GM23338 (cell line): ENCODE data around the gene ATG4A. TPM values are rescaled to one million over a fixed set of nuclear protein-coding genes. Genes with fewer than 3 reads are reported as not detected.

ENCODE experiments used
- ATAC-seq: fragments of 200-7000 bp; cut with Tn5 transposase; 3 replicates; pipeline ENCODE4 v1.9.1; 2020
- DNase-seq: peaks from one replicate; pipeline ENCODE4 v3.0.0-alpha.2; 2015; ENCODE audit warnings: low spot score
- H2AFZ ChIP-seq: fragments of 200-600 bp; sonication (generic); 2 replicates; pipeline ENCODE4 v1.8.0; 2016; ENCODE audit warnings: antibody characterized with exemption, mild to moderate bottlenecking, moderate library complexity
- H3F3A ChIP-seq: fragments of 200-600 bp; sonication (generic); replicated peaks from 2 replicates; pipeline ENCODE4 v1.8.0; 2017; ENCODE audit warnings: antibody characterized with exemption, mixed run types, low read depth
- H3K27ac ChIP-seq: fragments of 200-600 bp; sonication (generic); 2 replicates; pipeline ENCODE4 v1.6.1; 2016; ENCODE audit warnings: low read depth
- H3K27me3 ChIP-seq: fragments of 200-600 bp; sonication (generic); 2 replicates; pipeline ENCODE4 v1.8.0; 2016; ENCODE audit warnings: mild to moderate bottlenecking, mixed run types, moderate library complexity; ENCODE audit not compliant: insufficient read depth
- H3K36me3 ChIP-seq: fragments of 200-600 bp; sonication (generic); 2 replicates; pipeline ENCODE4 v1.8.0; 2016; ENCODE audit warnings: mild to moderate bottlenecking; ENCODE audit not compliant: insufficient read depth
- H3K4me1 ChIP-seq: fragments of 200-600 bp; sonication (generic); 2 replicates; pipeline ENCODE4 v1.8.0; 2016; ENCODE audit warnings: mild to moderate bottlenecking, moderate library complexity; ENCODE audit not compliant: insufficient read depth
- H3K4me2 ChIP-seq: fragments of 200-600 bp; sonication (generic); 2 replicates; pipeline ENCODE4 v1.7.1; 2017; ENCODE audit warnings: mixed run types
- H3K4me3 ChIP-seq: fragments of 200-600 bp; sonication (generic); 2 replicates; pipeline ENCODE4 v1.6.1; 2016; ENCODE audit warnings: mixed run types
- H3K79me2 ChIP-seq: fragments of 200-600 bp; sonication (generic); replicated peaks from 2 replicates; pipeline ENCODE4 v1.8.0; 2017; ENCODE audit warnings: mild to moderate bottlenecking; ENCODE audit not compliant: insufficient read depth
- H3K9me2 ChIP-seq: fragments of 200-600 bp; sonication (generic); 2 replicates; pipeline ENCODE4 v1.8.0; 2017; ENCODE audit not compliant: insufficient read depth
- H4K20me1 ChIP-seq: fragments of 200-600 bp; sonication (generic); replicated peaks from 2 replicates; pipeline ENCODE4 v1.8.0; 2017; ENCODE audit warnings: mild to moderate bottlenecking; ENCODE audit not compliant: insufficient read depth
- H3K27ac Mint-ChIP-seq: 2 replicates; pipeline ENCODE4 v1.8.0; 2020; ENCODE audit warnings: inconsistent platforms, mild to moderate bottlenecking, moderate library complexity, mixed read lengths
- H3K27me3 Mint-ChIP-seq: 3 replicates; pipeline ENCODE4 v1.8.0; 2022; ENCODE audit warnings: low read depth, mild to moderate bottlenecking, moderate library complexity, mixed read lengths, inconsistent platforms; ENCODE audit not compliant: insufficient read depth, poor library complexity
- H3K36me3 Mint-ChIP-seq: 3 replicates; pipeline ENCODE4 v1.8.0; 2021; ENCODE audit warnings: low read depth, mild to moderate bottlenecking, inconsistent platforms, moderate library complexity, mixed read lengths
- H3K4me1 Mint-ChIP-seq: 3 replicates; pipeline ENCODE4 v1.8.0; 2020; ENCODE audit warnings: mild to moderate bottlenecking, inconsistent platforms, mixed read lengths
- H3K4me3 Mint-ChIP-seq: 3 replicates; pipeline ENCODE4 v1.8.0; 2021; ENCODE audit warnings: moderate library complexity, mild to moderate bottlenecking, inconsistent platforms, mixed read lengths
- H3K9me3 Mint-ChIP-seq: 3 replicates; pipeline ENCODE4 v1.8.0; 2020; ENCODE audit warnings: moderate library complexity, mild to moderate bottlenecking, inconsistent platforms, mixed read lengths
- CREB1 ChIP-seq: fragments of 250-450 bp; sonication (Bioruptor Pico); IDR thresholded peaks from 2 replicates; pipeline ENCODE4 v1.5.0; 2020; ENCODE audit warnings: low read depth, mild to moderate bottlenecking, moderate library complexity
- EZH2 ChIP-seq: fragments of 200-600 bp; sonication (generic); IDR thresholded peaks from one replicate; pipeline ENCODE4 v1.8.0; 2017; ENCODE audit warnings: antibody characterized with exemption, mild to moderate bottlenecking, low read depth; ENCODE audit not compliant: unreplicated experiment
- EZH2phosphoT487 ChIP-seq: fragments of 200-600 bp; sonication (generic); IDR thresholded peaks from one replicate; pipeline ENCODE4 v1.8.1; 2018; ENCODE audit warnings: antibody characterized with exemption; ENCODE audit not compliant: unreplicated experiment
- NANOG ChIP-seq: IDR thresholded peaks from 2 replicates; pipeline ENCODE4 v1.6.1; 2016; ENCODE audit warnings: antibody characterized with exemption, borderline replicate concordance
- POLR2AphosphoS5 ChIP-seq: IDR thresholded peaks from 2 replicates; pipeline ENCODE4 v1.6.1; 2016; ENCODE audit warnings: antibody characterized with exemption, low read depth
- STAT1 ChIP-seq: IDR thresholded peaks from one replicate; pipeline ENCODE4 v1.6.1; 2016; ENCODE audit warnings: antibody characterized with exemption; ENCODE audit not compliant: unreplicated experiment
- ZNF114 ChIP-seq: fragments of 250-450 bp; sonication (Bioruptor Pico); IDR thresholded peaks from 2 replicates; pipeline ENCODE4 v1.5.0; 2020; ENCODE audit warnings: mild to moderate bottlenecking, moderate library complexity
- polyA plus RNA-seq: library from polyadenylated mRNA; unstranded; fragments of >200 nt; fragmentation: Nextera tagmentation; extraction: Ambion mirVana; gene quantifications from 2 replicates; pipeline ENCODE4 v1.2.1, GENCODE V29; 2016
- total RNA-seq: library from RNA; depleted of rRNA; stranded (reverse); fragments of >200 nt; shearing (Covaris generic); gene quantifications from 2 replicates; pipeline ENCODE4 v1.2.3, GENCODE V29; 2014
- TF ChIP-seq, protein P1 (sequence below): IDR thresholded peaks from 2 replicates; pipeline ENCODE4 v1.6.1; 2016; ENCODE audit warnings: antibody characterized with exemption
- TF ChIP-seq, protein P2 (sequence below): IDR thresholded peaks from one replicate; pipeline ENCODE4 v1.6.1; 2018; ENCODE audit warnings: antibody characterized with exemption; ENCODE audit not compliant: unreplicated experiment
- TF ChIP-seq, protein P3 (sequence below), 2 experiments: fragments of 200-600 bp in 1 of 2; sonication (generic) in 1 of 2; conservative IDR thresholded peaks; 2 replicates each; pipeline versions ENCODE4 v1.5.1 to v1.6.1; 2016 to 2017; ENCODE audit warnings: antibody characterized with exemption in 2 of 2, low read depth in 2 of 2, mild to moderate bottlenecking in 2 of 2, moderate library complexity in 1 of 2
- TF ChIP-seq, protein P4 (sequence below): fragments of 250-450 bp; sonication (Bioruptor Pico); IDR thresholded peaks from 2 replicates; pipeline ENCODE4 v1.5.0; 2020; ENCODE audit warnings: mild to moderate bottlenecking, moderate library complexity

ATG4A gene
- total and polyA plus RNA-seq, 2 experiments from 2014 or later, result 2.1 to 2.8 TPM

DNA sequence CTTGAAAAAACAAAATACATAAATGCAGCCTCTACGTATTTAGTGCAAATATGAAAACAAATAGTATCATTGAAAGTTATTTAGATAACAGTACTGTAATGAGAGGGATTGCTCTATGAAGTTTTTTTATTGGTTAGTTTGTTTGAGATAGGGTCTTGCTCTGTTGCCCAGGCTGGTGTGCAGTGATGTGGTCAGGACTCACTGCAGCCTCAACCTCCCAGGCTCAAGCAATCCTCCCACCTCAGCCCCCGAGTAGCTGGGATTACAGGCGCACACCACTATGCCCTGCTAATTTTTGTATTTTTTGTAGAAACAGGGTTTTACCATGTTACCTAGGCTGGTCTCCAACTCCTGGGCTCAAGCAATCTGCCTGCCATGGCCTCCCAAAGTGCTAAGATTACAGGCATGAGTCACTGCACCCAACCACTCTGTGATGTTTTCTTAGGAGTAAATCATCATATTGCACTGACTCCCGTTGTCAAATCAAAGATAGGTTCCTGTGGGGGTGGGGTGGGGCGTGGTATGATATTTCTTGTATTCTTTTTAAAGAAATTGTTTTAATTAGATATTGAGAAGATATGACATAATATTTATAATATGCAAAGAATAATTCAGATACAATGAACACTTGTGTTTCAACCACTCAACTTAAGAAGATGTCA, 75.8 kb downstream of the ATG4A start:
- ATAC-seq (no peak), DNase-seq (no peak)
- no peaks in the 10 kb centered on the region for H4K20me1 ChIP-seq
- H3K4me2 ChIP-seq, result no peak overlapping the region
- no peak for TF ChIP-seq STAT1
- TF ChIP-seq, protein P1, sequence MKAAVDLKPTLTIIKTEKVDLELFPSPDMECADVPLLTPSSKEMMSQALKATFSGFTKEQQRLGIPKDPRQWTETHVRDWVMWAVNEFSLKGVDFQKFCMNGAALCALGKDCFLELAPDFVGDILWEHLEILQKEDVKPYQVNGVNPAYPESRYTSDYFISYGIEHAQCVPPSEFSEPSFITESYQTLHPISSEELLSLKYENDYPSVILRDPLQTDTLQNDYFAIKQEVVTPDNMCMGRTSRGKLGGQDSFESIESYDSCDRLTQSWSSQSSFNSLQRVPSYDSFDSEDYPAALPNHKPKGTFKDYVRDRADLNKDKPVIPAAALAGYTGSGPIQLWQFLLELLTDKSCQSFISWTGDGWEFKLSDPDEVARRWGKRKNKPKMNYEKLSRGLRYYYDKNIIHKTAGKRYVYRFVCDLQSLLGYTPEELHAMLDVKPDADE, result no peak
- TF ChIP-seq, protein P2, sequence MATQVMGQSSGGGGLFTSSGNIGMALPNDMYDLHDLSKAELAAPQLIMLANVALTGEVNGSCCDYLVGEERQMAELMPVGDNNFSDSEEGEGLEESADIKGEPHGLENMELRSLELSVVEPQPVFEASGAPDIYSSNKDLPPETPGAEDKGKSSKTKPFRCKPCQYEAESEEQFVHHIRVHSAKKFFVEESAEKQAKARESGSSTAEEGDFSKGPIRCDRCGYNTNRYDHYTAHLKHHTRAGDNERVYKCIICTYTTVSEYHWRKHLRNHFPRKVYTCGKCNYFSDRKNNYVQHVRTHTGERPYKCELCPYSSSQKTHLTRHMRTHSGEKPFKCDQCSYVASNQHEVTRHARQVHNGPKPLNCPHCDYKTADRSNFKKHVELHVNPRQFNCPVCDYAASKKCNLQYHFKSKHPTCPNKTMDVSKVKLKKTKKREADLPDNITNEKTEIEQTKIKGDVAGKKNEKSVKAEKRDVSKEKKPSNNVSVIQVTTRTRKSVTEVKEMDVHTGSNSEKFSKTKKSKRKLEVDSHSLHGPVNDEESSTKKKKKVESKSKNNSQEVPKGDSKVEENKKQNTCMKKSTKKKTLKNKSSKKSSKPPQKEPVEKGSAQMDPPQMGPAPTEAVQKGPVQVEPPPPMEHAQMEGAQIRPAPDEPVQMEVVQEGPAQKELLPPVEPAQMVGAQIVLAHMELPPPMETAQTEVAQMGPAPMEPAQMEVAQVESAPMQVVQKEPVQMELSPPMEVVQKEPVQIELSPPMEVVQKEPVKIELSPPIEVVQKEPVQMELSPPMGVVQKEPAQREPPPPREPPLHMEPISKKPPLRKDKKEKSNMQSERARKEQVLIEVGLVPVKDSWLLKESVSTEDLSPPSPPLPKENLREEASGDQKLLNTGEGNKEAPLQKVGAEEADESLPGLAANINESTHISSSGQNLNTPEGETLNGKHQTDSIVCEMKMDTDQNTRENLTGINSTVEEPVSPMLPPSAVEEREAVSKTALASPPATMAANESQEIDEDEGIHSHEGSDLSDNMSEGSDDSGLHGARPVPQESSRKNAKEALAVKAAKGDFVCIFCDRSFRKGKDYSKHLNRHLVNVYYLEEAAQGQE, result no peak
- no peak for TF ChIP-seq EZH2phosphoT487
- TF ChIP-seq CREB1, result no peak
- TF ChIP-seq EZH2, result no peak
- TF ChIP-seq, protein P3, sequence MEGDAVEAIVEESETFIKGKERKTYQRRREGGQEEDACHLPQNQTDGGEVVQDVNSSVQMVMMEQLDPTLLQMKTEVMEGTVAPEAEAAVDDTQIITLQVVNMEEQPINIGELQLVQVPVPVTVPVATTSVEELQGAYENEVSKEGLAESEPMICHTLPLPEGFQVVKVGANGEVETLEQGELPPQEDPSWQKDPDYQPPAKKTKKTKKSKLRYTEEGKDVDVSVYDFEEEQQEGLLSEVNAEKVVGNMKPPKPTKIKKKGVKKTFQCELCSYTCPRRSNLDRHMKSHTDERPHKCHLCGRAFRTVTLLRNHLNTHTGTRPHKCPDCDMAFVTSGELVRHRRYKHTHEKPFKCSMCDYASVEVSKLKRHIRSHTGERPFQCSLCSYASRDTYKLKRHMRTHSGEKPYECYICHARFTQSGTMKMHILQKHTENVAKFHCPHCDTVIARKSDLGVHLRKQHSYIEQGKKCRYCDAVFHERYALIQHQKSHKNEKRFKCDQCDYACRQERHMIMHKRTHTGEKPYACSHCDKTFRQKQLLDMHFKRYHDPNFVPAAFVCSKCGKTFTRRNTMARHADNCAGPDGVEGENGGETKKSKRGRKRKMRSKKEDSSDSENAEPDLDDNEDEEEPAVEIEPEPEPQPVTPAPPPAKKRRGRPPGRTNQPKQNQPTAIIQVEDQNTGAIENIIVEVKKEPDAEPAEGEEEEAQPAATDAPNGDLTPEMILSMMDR (conservative IDR thresholded peaks at IDR 0.05; ENCODE audit: low read depth in 2 of 2), result no peak
- no peak for TF ChIP-seq ZNF114 (CRISPR knock-in tag)
- TF ChIP-seq, protein P4, sequence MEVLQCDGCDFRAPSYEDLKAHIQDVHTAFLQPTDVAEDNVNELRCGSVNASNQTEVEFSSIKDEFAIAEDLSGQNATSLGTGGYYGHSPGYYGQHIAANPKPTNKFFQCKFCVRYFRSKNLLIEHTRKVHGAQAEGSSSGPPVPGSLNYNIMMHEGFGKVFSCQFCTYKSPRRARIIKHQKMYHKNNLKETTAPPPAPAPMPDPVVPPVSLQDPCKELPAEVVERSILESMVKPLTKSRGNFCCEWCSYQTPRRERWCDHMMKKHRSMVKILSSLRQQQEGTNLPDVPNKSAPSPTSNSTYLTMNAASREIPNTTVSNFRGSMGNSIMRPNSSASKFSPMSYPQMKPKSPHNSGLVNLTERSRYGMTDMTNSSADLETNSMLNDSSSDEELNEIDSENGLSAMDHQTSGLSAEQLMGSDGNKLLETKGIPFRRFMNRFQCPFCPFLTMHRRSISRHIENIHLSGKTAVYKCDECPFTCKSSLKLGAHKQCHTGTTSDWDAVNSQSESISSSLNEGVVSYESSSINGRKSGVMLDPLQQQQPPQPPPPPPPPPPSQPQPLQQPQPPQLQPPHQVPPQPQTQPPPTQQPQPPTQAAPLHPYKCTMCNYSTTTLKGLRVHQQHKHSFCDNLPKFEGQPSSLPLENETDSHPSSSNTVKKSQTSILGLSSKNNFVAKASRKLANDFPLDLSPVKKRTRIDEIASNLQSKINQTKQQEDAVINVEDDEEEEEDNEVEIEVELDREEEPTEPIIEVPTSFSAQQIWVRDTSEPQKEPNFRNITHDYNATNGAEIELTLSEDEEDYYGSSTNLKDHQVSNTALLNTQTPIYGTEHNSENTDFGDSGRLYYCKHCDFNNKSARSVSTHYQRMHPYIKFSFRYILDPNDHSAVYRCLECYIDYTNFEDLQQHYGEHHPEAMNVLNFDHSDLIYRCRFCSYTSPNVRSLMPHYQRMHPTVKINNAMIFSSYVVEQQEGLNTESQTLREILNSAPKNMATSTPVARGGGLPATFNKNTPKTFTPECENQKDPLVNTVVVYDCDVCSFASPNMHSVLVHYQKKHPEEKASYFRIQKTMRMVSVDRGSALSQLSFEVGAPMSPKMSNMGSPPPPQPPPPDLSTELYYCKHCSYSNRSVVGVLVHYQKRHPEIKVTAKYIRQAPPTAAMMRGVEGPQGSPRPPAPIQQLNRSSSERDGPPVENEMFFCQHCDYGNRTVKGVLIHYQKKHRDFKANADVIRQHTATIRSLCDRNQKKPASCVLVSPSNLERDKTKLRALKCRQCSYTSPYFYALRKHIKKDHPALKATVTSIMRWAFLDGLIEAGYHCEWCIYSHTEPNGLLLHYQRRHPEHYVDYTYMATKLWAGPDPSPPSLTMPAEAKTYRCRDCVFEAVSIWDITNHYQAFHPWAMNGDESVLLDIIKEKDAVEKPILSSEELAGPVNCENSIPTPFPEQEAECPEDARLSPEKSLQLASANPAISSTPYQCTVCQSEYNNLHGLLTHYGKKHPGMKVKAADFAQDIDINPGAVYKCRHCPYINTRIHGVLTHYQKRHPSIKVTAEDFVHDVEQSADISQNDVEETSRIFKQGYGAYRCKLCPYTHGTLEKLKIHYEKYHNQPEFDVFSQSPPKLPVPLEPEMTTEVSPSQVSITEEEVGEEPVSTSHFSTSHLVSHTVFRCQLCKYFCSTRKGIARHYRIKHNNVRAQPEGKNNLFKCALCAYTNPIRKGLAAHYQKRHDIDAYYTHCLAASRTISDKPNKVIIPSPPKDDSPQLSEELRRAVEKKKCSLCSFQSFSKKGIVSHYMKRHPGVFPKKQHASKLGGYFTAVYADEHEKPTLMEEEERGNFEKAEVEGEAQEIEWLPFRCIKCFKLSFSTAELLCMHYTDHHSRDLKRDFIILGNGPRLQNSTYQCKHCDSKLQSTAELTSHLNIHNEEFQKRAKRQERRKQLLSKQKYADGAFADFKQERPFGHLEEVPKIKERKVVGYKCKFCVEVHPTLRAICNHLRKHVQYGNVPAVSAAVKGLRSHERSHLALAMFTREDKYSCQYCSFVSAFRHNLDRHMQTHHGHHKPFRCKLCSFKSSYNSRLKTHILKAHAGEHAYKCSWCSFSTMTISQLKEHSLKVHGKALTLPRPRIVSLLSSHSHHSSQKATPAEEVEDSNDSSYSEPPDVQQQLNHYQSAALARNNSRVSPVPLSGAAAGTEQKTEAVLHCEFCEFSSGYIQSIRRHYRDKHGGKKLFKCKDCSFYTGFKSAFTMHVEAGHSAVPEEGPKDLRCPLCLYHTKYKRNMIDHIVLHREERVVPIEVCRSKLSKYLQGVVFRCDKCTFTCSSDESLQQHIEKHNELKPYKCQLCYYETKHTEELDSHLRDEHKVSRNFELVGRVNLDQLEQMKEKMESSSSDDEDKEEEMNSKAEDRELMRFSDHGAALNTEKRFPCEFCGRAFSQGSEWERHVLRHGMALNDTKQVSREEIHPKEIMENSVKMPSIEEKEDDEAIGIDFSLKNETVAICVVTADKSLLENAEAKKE (CRISPR knock-in tag), result no peak
- no peak for TF ChIP-seq POLR2AphosphoS5
- no peak for TF ChIP-seq NANOG
- H3K9me3 Mint-ChIP-seq, result no peaks in the 10 kb centered on the region
- no peaks in the 10 kb centered on the region for H3K4me1 Mint-ChIP-seq
- H3K27me3 Mint-ChIP-seq, result no peaks in the 10 kb centered on the region
- peaks cover 7% of the 10 kb centered on the region; the same call in 2 of the 3 replicates for H3K36me3 Mint-ChIP-seq
- no peaks in the 10 kb centered on the region for H3F3A ChIP-seq
- H3K36me3 ChIP-seq, result no peaks in the 10 kb centered on the region
- no peaks in the 10 kb centered on the region for H3K79me2 ChIP-seq
- H3K9me2 ChIP-seq, result no peaks in the 10 kb centered on the region
- no peaks in the 10 kb centered on the region for H3K4me1 ChIP-seq
- no peak overlapping the region for H3K27ac Mint-ChIP-seq
- H3K4me3 Mint-ChIP-seq, result no peak overlapping the region
- no peak overlapping the region for H3K27ac ChIP-seq
- no peak overlapping the region for H3K4me3 ChIP-seq
- H2AFZ ChIP-seq, result no peak overlapping the region
- no peaks in the 10 kb centered on the region for H3K27me3 ChIP-seq
